Measurements from ENCODE around the gene NISCH.

DNA sequence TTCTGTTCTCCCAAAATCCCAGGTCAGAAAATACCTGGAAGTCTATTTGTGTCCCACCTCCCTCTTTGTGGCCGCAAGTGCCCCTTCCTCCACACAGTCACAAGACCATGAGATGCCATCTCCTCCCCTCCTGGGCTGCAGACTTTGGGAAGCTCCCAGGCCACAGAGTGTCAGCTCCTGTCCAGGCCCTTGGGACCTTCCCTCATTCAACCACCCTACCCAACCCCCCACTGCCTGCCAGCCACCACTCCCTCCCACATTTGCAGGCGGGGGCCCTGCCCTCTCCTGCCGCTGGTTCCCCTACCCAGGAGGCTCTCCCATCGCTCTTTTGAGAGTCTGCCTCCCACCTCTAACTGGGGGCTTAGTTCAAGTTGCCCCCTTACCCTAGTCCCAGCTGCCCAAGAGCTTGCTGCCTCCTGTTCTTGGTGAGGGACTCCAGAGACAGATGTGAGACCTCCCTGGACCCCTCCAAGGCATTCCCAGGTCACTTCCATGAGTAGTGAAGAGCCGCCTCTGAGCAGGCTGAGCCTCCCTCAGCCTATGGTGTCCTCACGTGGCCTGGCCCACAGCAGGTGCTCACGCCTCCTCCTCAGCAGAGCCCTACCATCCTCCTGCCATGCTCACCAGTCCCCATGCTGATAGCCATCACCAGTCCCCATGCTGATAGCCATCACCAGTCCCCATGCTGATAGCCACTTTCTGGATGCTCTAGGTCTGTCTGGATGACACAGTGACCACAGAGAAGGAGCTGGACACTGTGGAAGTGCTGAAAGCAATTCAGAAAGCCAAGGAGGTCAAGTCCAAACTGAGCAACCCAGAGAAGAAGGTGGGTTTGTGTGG, 23.9 kb downstream of the NISCH start:
- TF ChIP-seq, protein P1, sequence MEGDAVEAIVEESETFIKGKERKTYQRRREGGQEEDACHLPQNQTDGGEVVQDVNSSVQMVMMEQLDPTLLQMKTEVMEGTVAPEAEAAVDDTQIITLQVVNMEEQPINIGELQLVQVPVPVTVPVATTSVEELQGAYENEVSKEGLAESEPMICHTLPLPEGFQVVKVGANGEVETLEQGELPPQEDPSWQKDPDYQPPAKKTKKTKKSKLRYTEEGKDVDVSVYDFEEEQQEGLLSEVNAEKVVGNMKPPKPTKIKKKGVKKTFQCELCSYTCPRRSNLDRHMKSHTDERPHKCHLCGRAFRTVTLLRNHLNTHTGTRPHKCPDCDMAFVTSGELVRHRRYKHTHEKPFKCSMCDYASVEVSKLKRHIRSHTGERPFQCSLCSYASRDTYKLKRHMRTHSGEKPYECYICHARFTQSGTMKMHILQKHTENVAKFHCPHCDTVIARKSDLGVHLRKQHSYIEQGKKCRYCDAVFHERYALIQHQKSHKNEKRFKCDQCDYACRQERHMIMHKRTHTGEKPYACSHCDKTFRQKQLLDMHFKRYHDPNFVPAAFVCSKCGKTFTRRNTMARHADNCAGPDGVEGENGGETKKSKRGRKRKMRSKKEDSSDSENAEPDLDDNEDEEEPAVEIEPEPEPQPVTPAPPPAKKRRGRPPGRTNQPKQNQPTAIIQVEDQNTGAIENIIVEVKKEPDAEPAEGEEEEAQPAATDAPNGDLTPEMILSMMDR (IDR thresholded peaks at IDR 0.05; ENCODE audit: insufficient read depth, low read length, poor library complexity, severe bottlenecking), result no peak
- TF ChIP-seq EZH2phosphoT487 (conservative IDR thresholded peaks at IDR 0.05; ENCODE audit: low read length), result no peak

Measured in SU-DHL-6 (cell line).